RWPE2 (cell line): ENCODE results near the gene NDST1.

Source experiments
- ATAC-seq: fragments of 200-7000 bp; cut with Tn5 transposase; 3 replicates; pipeline ENCODE4 v1.9.1; 2021; ENCODE audit warnings: low read depth
- DNase-seq: peaks from one replicate; pipeline ENCODE4 v3.0.0-alpha.2; 2020; ENCODE audit warnings: low spot score
- H3K27ac ChIP-seq: fragments of 450-650 bp; 2 replicates; pipeline ENCODE4 v1.5.1; 2017; ENCODE audit warnings: mild to moderate bottlenecking; ENCODE audit not compliant: poor library complexity, severe bottlenecking
- H3K27me3 ChIP-seq: fragments of 250-450 bp; sonication (Bioruptor Pico); 2 replicates; pipeline ENCODE4 v1.5.1; 2021; ENCODE audit warnings: mild to moderate bottlenecking, moderate library complexity; ENCODE audit not compliant: insufficient read depth, poor library complexity, severe bottlenecking
- H3K36me3 ChIP-seq: fragments of 250-450 bp; sonication (Bioruptor Pico); 2 replicates; pipeline ENCODE4 v1.5.1; 2020; ENCODE audit warnings: low read depth, mild to moderate bottlenecking, moderate library complexity
- H3K4me1 ChIP-seq: fragments of 250-450 bp; sonication (Bioruptor Pico); 2 replicates; pipeline ENCODE4 v1.5.1; 2021; ENCODE audit warnings: mild to moderate bottlenecking, moderate library complexity; ENCODE audit not compliant: insufficient read depth, poor library complexity, severe bottlenecking
- H3K4me3 ChIP-seq: fragments of 250-450 bp; sonication (Bioruptor Pico); 2 replicates; pipeline ENCODE4 v1.5.1; 2021; ENCODE audit warnings: mild to moderate bottlenecking, moderate library complexity; ENCODE audit not compliant: severe bottlenecking
- H3K9me3 ChIP-seq: fragments of 250-450 bp; sonication (Bioruptor Pico); 2 replicates; pipeline ENCODE4 v1.5.1; 2021; ENCODE audit warnings: mild to moderate bottlenecking, moderate library complexity; ENCODE audit not compliant: severe bottlenecking
- CTCF ChIP-seq: fragments of 450-650 bp; IDR thresholded peaks from one replicate; pipeline ENCODE4 v1.5.1; 2017; ENCODE audit warnings: mild to moderate bottlenecking, moderate library complexity; ENCODE audit not compliant: poor library complexity, severe bottlenecking

The NDST1 gene

GRCh38 chr5:150529555-150529954 is 21.6 kb downstream of the NDST1 start:
- DNase-seq (no peak), ATAC-seq (no peak)
- Histone ChIP-seq H3K9me3 (no peaks in the 10 kb centered on the region), H3K27ac (no peak overlapping the region), H3K4me1 (no peaks in the 10 kb centered on the region), H3K36me3 (peaks cover 60% of the 10 kb centered on the region), H3K27me3 (no peaks in the 10 kb centered on the region), H3K4me3 (no peak overlapping the region)
- no peak for TF ChIP-seq CTCF

- H3K4me1 ChIP-seq, result no peaks in the 10 kb centered on the region
- ATAC-seq (no peak), DNase-seq (no peak)
- H3K9me3 ChIP-seq, result no peaks in the 10 kb centered on the region
- H3K4me3 ChIP-seq, result no peak overlapping the region
- H3K27me3 ChIP-seq, result no peaks in the 10 kb centered on the region
- no peak for TF ChIP-seq CTCF
- no peak overlapping the region for H3K27ac ChIP-seq
- H3K36me3 ChIP-seq, result peaks cover 66% of the 10 kb centered on the region
These were observed 22.5 kb downstream of the NDST1 start for GRCh38 chr5:150530423-150530822.

- H3K9me3 ChIP-seq, result no peaks in the 10 kb centered on the region
- H3K27ac ChIP-seq, result no peak overlapping the region
- no peaks in the 10 kb centered on the region for H3K27me3 ChIP-seq
- H3K4me3 ChIP-seq, result no peak overlapping the region
- no peak for TF ChIP-seq CTCF
- H3K36me3 ChIP-seq, result peaks cover 72% of the 10 kb centered on the region
- H3K4me1 ChIP-seq, result no peaks in the 10 kb centered on the region
- no peak for ATAC-seq
- no peak for DNase-seq
These were observed 23.1 kb downstream of the NDST1 start for GRCh38 chr5:150530951-150531588.

GRCh38 chr5:150531686-150532085 is 23.8 kb downstream of the NDST1 start:
- ATAC-seq (no peak), DNase-seq (no peak)
- Histone ChIP-seq H3K4me1 (no peaks in the 10 kb centered on the region), H3K9me3 (no peaks in the 10 kb centered on the region), H3K4me3 (no peak overlapping the region), H3K27me3 (no peaks in the 10 kb centered on the region), H3K36me3 (peaks cover 73% of the 10 kb centered on the region), H3K27ac (no peak overlapping the region)
- TF ChIP-seq CTCF, result no peak

- H3K27ac ChIP-seq, result no peak overlapping the region
- no peak for ATAC-seq
- no peak for DNase-seq
- no peak for TF ChIP-seq CTCF
- H3K36me3 ChIP-seq, result peaks cover 73% of the 10 kb centered on the region
- no peaks in the 10 kb centered on the region for H3K4me1 ChIP-seq
- no peaks in the 10 kb centered on the region for H3K27me3 ChIP-seq
- no peaks in the 10 kb centered on the region for H3K9me3 ChIP-seq
- H3K4me3 ChIP-seq, result no peak overlapping the region
These were observed 24.2 kb downstream of the NDST1 start for GRCh38 chr5:150532151-150532550.
